ENCODE measurements around the gene BMPR1A. TPM values are rescaled to one million over a fixed set of nuclear protein-coding genes. Genes with fewer than 3 reads are reported as not detected.

Gene BMPR1A
- total and polyA plus RNA-seq, 9 of the 15 experiments (the other 6 are each of a cell fraction or from before 2014, with no cell fraction given), result 1.6 to 17.5 (median 9.1) TPM

DNA sequence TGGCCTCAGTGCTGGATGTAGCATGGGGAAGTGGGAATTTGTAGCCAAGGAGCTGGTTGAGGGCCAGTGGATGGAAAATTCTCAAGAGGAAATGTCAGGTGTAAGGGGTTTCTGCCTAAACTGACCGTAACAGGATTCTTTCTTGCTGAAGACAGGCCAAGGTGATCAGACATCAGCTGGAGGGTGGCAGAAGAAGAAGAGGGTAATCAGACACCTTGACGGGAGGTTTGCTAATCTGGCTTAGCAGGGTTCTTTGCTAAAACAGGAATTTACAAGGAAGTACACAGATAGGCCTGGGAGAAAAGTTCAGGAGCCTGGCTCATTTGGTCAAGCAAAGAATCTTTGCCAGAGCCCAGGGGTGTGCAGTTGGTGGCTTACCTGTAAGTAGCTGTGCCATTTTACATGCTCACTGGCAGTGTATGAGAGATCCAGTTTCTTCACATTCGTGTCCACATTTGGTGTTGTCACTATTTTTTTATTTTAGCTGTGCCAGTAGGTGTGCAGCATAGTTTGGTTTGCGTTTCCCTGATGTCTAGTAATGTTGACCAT, 73.7 kb downstream of the BMPR1A start:
- Histone ChIP-seq H3K9me3 (replicated peaks; ENCODE audit: control insufficient read depth, insufficient read depth, low read depth, low read length) (no peaks in the 10 kb centered on the region), H3K27ac (ENCODE audit: extremely low read depth, low read depth, low read length) (no peak overlapping the region), H3K4me1 (replicated peaks in 1 of 2; ENCODE audit: control insufficient read depth in 2 of 2, insufficient read depth in 2 of 2, low read length in 2 of 2) (no peaks in the 10 kb centered on the region; a peak in 1 of 5 replicates), H3K9ac (ENCODE audit: insufficient read depth in 1 of 2, low read depth in 2 of 2, low read length in 2 of 2) (no peak overlapping the region), H3K4me3 (no peak overlapping the region), H3K4me2 (ENCODE audit: insufficient read depth, low read length) (no peak overlapping the region), H3K9me1 (ENCODE audit: control insufficient read depth, insufficient read depth, low read length) (no peaks in the 10 kb centered on the region), H2AFZ (ENCODE audit: low read depth, low read length) (no peak overlapping the region), H4K20me1 (replicated peaks; ENCODE audit: control insufficient read depth, insufficient read depth, low read length) (peaks cover 5% of the 10 kb centered on the region), H3K27me3 (ENCODE audit: control insufficient read depth in 2 of 2, insufficient read depth in 2 of 2, low read length in 2 of 2) (no peaks in the 10 kb centered on the region), H3K79me2 (ENCODE audit: control insufficient read depth, insufficient read depth, low read length) (peaks cover 13% of the 10 kb centered on the region), H3K36me3 (ENCODE audit: control insufficient read depth, insufficient read depth, low read length) (no peaks in the 10 kb centered on the region; the same call in 2 of the 3 replicates)
- TF ChIP-seq, protein P1, sequence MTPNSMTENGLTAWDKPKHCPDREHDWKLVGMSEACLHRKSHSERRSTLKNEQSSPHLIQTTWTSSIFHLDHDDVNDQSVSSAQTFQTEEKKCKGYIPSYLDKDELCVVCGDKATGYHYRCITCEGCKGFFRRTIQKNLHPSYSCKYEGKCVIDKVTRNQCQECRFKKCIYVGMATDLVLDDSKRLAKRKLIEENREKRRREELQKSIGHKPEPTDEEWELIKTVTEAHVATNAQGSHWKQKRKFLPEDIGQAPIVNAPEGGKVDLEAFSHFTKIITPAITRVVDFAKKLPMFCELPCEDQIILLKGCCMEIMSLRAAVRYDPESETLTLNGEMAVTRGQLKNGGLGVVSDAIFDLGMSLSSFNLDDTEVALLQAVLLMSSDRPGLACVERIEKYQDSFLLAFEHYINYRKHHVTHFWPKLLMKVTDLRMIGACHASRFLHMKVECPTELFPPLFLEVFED (CRISPR knock-in tag; conservative IDR thresholded peaks at IDR 0.05), result no peak
- TF ChIP-seq, protein P2, sequence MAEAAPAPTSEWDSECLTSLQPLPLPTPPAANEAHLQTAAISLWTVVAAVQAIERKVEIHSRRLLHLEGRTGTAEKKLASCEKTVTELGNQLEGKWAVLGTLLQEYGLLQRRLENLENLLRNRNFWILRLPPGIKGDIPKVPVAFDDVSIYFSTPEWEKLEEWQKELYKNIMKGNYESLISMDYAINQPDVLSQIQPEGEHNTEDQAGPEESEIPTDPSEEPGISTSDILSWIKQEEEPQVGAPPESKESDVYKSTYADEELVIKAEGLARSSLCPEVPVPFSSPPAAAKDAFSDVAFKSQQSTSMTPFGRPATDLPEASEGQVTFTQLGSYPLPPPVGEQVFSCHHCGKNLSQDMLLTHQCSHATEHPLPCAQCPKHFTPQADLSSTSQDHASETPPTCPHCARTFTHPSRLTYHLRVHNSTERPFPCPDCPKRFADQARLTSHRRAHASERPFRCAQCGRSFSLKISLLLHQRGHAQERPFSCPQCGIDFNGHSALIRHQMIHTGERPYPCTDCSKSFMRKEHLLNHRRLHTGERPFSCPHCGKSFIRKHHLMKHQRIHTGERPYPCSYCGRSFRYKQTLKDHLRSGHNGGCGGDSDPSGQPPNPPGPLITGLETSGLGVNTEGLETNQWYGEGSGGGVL (CRISPR knock-in tag; IDR thresholded peaks at IDR 0.05), result no peak
- TF ChIP-seq NEUROD1 (IDR thresholded peaks at IDR 0.05; ENCODE audit: borderline replicate concordance, low read depth, low read length, partially characterized antibody), result no peak
- TF ChIP-seq WHSC1 (IDR thresholded peaks at IDR 0.05; ENCODE audit: low read length), result no peak
- TF ChIP-seq, protein P3, sequence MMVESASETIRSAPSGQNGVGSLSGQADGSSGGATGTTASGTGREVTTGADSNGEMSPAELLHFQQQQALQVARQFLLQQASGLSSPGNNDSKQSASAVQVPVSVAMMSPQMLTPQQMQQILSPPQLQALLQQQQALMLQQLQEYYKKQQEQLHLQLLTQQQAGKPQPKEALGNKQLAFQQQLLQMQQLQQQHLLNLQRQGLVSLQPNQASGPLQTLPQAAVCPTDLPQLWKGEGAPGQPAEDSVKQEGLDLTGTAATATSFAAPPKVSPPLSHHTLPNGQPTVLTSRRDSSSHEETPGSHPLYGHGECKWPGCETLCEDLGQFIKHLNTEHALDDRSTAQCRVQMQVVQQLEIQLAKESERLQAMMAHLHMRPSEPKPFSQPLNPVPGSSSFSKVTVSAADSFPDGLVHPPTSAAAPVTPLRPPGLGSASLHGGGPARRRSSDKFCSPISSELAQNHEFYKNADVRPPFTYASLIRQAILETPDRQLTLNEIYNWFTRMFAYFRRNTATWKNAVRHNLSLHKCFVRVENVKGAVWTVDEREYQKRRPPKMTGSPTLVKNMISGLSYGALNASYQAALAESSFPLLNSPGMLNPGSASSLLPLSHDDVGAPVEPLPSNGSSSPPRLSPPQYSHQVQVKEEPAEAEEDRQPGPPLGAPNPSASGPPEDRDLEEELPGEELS (CRISPR knock-in tag; IDR thresholded peaks at IDR 0.05; ENCODE audit: borderline replicate concordance), result no peak
- TF ChIP-seq FIP1L1 (IDR thresholded peaks at IDR 0.05; ENCODE audit: low read depth, low read length, poor library complexity, severe bottlenecking), result no peak
- no peak for TF ChIP-seq RBM22 (IDR thresholded peaks at IDR 0.05; ENCODE audit: low read depth, low read length, poor library complexity, severe bottlenecking)
- no peak for TF ChIP-seq NR1H2 (CRISPR knock-in tag; IDR thresholded peaks at IDR 0.05)
- no peak for TF ChIP-seq SRSF7 (optimal IDR thresholded peaks at IDR 0.05; ENCODE audit: low read depth, low read length)
- TF ChIP-seq GABPA (tag; conservative IDR thresholded peaks at IDR 0.05; ENCODE audit: low read depth), result no peak
- TF ChIP-seq HOXB6 (CRISPR knock-in tag; IDR thresholded peaks at IDR 0.05; ENCODE audit: borderline replicate concordance), result no peak
- no peak for TF ChIP-seq TAF1 (IDR thresholded peaks at IDR 0.05; ENCODE audit: control insufficient read depth, extremely low read depth, insufficient read depth, low read length, severe bottlenecking)
- TF ChIP-seq, protein P4, sequence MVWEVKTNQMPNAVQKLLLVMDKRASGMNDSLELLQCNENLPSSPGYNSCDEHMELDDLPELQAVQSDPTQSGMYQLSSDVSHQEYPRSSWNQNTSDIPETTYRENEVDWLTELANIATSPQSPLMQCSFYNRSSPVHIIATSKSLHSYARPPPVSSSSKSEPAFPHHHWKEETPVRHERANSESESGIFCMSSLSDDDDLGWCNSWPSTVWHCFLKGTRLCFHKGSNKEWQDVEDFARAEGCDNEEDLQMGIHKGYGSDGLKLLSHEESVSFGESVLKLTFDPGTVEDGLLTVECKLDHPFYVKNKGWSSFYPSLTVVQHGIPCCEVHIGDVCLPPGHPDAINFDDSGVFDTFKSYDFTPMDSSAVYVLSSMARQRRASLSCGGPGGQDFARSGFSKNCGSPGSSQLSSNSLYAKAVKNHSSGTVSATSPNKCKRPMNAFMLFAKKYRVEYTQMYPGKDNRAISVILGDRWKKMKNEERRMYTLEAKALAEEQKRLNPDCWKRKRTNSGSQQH (CRISPR knock-in tag; IDR thresholded peaks at IDR 0.05), result no peak
- no peak for ATAC-seq
- ChIA-PET POLR2A (interaction anchor here (0.8 kb wide), 1 partner anchor 9 kb away, joined by 3 read pairs; no protein-coding TSS in a partner anchor), CTCF (ENCODE audit: low intra/inter-chr PET ratio) (no interaction called here)
- DNase-seq (ENCODE audit: extremely low read depth in 1 of 4, low spot score in 3 of 4), result no peak
- in situ Hi-C loops (cut with MboI), result no loop called here
- intact Hi-C loops (cut with micrococcal nuclease), result no loop called here
- whole genome bisulfite sequencing (ENCODE audit: insufficient coverage, low coverage, missing lambda C conversion rate), result 63% methylated on average over 4 of the region's 4 CpGs
- FAIRE-seq, result no peak
- no TSS peak for BruUV-seq (replicated peaks)

All from K562 (cell line).